NCI-H446 (cell line): ENCODE results near the gene PCDHGB7.
"Not testable (repeated sequence)": the region's sequence is repeated elsewhere in the genome, so short reads cannot be mapped to it uniquely, and the experiment has no call there.

Experiments used
- DNase-seq, 2 experiments: peaks; one replicate each; lab custom pipeline; 2025; lab: John Stamatoyannopoulos, UW

PCDHGB7 gene

GRCh38 chr5:141417494-141418172, at the start of gene PCDHGB7:
Gene PCDHGB7, plus strand, starts transcription at chr5:141417677. Its CDS starts 183 bp downstream, at chr5:141417860.
- peak in 1 of 2 experiments; percentile 16 for DNase-seq

DNA sequence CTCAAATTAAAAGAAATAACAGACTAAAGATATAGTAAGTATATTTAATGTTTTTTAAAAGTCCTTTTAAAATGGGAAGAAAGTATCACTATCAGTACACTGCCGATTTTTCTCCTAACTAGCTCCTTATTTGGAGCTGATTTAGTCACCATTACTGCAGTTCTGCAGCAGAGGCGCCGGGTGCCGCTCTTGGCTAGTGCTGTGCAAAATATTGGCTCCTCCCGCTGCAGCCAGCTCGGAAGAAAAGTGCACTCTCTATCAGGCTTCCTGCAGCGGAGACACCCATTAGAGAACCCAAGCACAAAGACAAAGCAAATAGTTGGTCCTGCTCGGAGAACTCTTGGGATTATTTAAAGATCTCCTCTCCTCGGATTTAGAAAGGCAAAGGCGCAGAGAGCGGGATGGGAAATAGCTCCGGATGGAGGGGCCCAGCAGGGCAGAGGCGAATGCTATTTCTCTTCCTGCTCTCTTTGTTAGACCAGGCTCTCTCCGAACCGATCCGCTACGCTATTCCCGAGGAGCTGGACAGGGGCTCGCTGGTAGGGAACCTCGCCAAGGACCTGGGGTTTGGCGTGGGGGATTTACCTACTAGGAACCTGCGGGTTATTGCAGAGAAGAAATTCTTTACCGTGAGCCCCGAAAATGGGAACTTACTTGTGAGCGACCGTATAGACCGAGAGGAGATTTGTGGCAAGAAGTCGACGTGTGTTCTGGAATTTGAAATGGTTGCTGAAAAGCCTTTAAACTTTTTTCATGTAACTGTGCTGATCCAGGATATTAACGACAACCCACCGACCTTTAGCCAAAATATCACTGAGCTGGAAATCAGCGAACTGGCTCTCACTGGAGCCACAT, 47.3 kb upstream of the PCDHGB7 start, which contains the start of gene PCDHGB3:
PCDHGB3 (plus strand) TSS at position 249 of the 855 bp plus-strand sequence; CDS start at position 402, 153 bp downstream.
- DNase-seq: no peak

DNA sequence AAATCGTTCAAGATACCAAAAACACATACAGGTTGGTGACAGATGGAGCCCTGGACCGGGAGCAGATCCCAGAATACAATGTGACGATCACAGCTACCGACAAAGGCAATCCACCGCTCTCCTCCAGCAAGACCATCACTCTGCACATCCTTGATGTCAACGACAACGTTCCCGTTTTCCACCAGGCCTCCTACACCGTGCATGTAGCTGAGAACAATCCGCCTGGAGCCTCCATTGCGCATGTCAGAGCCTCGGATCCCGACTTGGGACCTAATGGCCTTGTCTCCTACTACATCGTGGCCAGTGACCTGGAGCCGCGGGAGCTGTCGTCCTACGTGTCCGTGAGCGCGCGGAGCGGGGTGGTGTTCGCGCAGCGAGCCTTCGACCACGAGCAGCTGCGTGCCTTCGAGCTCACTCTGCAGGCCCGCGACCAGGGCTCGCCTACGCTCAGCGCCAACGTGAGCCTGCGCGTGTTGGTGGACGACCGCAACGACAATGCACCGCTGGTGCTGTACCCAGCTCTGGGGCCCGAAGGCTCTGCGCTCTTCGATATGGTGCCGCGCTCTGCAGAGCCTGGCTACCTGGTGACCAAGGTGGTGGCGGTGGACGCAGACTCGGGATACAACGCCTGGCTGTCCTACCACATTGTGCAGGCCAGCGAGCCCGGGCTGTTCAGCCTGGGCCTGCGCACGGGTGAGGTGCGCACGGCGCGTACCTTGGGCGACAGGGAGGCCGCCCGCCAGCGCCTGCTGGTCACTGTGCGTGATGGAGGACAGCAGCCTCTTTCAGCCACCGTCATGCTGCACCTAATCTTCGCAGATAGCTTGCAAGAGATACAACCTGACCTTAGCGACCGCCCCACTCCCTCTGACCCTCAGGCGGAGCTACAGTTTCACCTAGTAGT, 45.7 kb upstream of the PCDHGB7 start:
- DNase-seq: no peak

GRCh38 chr5:141373673-141374317, 43.7 kb upstream of the PCDHGB7 start, which contains the start of gene PCDHGA6:
Gene PCDHGA6, plus strand, starts transcription at chr5:141373891. Its CDS starts 193 bp downstream, at chr5:141374084.
- no peak for DNase-seq

- DNase-seq: no peak
These were observed 42.9 kb upstream of the PCDHGB7 start for GRCh38 chr5:141374627-141375026.

DNA sequence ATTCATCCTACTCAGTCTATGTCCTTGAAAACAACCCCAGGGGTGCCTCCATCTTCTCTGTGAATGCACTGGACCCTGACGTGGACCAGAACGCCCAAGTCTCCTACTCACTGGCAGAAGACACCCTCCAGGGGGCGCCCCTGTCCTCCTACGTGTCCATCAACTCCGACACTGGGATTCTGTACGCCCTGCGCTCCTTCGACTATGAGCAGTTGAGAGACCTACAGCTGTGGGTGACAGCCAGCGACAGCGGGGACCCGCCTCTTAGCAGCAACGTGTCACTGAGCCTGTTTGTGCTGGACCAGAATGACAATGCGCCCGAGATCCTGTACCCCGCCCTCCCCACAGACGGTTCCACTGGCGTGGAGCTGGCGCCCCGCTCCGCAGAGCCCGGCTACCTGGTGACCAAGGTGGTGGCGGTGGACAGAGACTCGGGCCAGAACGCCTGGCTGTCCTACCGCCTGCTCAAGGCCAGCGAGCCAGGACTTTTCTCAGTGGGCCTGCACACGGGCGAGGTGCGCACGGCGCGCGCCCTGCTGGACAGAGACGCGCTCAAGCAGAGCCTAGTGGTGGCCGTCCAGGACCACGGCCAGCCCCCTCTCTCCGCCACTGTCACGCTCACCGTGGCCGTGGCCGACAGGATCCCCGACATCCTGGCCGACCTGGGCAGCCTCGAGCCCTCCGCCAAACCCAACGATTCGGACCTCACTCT, 41.9 kb upstream of the PCDHGB7 start:
- not testable (repeated sequence) for DNase-seq

GRCh38 chr5:141382469-141383294, 34.8 kb upstream of the PCDHGB7 start, which contains the start of gene PCDHGA7:
Gene PCDHGA7, plus strand, starts transcription at chr5:141382742. Its CDS starts 158 bp downstream, at chr5:141382900.
- DNase-seq: no peak

DNA sequence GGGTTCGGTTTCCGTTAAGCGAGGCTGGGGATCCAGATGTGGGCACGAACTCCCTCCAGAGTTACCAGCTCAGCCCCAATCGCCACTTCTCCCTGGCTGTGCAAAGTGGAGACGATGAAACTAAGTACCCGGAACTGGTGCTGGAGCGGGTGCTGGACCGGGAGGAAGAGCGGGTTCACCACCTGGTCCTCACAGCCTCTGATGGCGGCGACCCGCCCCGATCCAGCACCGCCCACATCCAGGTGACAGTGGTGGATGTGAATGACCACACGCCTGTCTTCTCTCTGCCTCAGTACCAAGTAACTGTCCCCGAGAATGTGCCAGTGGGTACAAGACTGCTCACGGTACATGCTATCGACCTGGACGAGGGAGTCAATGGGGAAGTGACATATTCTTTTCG, 34.1 kb upstream of the PCDHGB7 start:
- no peak for DNase-seq

- no peak for DNase-seq
These were observed 32.8 kb upstream of the PCDHGB7 start for GRCh38 chr5:141384471-141385267.

DNA sequence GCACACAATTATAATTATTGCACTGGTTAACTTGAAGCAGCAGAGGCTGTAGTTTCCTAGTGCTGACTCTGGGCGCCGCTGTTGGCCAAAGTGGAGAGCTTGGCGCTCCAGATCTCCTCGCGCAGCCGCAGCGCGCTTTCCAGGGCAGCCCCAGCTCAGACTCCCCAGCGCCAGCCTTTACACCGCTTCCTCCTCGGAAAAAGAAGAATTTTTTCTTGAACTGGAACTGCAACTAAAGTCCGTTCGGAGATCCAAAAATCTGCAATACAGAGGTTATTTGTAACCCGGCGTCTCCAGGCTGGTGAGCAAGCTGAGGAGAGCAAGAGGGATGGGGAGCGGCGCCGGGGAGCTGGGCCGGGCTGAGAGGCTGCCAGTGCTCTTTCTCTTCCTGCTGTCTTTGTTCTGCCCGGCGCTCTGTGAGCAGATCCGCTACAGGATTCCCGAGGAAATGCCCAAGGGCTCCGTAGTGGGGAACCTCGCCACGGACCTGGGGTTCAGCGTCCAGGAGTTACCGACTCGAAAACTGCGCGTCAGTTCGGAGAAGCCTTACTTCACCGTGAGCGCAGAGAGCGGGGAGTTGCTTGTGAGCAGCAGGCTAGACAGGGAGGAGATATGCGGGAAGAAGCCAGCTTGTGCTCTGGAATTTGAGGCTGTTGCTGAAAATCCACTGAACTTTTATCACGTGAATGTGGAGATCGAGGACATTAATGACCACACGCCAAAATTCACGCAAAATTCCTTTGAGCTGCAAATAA, 29.7 kb upstream of the PCDHGB7 start, which contains the start of gene PCDHGB4:
PCDHGB4 (plus strand) TSS at position 142 of the 755 bp plus-strand sequence; CDS start at position 329, 187 bp downstream.
- not testable (repeated sequence) for DNase-seq

- DNase-seq: no peak
These were observed 28.8 kb upstream of the PCDHGB7 start for GRCh38 chr5:141388661-141389060.

DNA sequence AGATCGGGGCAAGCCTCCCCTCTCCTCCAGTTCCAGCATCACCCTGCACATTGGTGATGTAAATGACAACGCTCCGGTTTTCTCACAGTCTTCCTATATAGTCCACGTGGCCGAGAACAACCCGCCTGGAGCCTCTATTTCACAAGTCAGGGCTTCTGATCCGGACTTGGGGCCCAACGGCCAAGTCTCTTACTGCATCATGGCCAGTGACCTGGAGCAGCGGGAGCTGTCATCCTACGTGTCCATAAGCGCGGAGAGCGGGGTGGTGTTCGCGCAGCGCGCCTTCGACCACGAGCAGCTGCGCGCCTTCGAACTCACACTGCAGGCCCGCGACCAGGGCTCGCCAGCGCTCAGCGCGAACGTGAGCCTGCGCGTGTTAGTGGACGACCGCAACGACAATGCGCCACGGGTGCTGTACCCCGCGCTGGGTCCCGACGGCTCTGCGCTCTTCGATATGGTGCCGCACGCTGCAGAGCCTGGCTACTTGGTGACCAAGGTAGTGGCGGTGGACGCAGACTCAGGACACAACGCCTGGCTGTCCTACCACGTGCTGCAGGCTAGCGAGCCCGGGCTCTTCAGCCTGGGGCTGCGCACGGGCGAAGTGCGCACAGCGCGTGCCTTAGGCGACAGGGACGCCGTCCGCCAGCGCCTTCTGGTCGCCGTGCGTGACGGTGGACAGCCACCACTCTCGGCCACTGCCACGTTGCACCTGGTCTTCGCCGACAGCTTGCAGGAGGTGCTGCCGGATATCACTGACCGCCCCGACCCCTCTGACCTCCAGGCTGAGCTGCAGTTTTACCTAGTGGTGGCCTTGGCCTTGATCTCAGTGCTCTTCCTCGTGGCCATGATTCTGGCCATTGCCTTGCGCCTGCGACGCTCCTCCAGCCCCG, 28.1 kb upstream of the PCDHGB7 start:
- no peak for DNase-seq

DNA sequence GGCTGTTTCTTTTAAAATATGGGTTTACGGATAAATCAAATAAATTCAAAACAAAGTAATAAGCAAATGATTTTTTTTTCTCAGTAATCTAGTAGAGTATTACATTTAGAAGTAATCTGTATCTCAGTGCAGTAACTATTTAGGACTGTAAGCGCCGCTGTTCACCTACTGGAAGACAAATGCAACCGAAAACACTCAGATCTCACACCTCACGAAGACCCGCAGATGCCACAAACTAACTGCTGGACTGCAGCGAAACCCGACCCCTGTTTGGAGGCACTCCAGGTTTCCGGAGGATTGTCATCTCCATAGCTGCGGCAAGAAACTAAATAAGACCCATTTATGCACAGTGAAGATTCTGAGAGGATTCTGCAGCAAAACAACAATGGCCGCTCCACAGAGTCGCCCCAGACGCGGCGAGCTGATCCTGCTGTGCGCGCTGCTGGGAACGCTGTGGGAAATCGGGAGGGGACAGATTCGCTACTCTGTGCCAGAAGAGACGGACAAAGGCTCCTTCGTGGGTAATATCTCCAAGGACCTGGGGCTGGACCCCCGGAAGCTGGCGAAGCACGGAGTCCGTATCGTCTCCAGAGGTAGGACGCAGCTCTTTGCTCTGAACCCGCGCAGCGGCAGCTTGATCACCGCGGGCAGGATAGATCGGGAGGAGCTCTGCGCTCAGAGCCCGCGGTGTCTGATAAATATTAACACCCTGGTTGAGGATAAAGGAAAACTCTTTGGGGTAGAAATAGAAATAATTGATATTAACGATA, 24.9 kb upstream of the PCDHGB7 start, which contains the start of gene PCDHGA8:
PCDHGA8 (plus strand) TSS at position 205 of the 770 bp plus-strand sequence; CDS start at position 386, 181 bp downstream.
- peak in 1 of 2 experiments; percentile 21 for DNase-seq

DNA sequence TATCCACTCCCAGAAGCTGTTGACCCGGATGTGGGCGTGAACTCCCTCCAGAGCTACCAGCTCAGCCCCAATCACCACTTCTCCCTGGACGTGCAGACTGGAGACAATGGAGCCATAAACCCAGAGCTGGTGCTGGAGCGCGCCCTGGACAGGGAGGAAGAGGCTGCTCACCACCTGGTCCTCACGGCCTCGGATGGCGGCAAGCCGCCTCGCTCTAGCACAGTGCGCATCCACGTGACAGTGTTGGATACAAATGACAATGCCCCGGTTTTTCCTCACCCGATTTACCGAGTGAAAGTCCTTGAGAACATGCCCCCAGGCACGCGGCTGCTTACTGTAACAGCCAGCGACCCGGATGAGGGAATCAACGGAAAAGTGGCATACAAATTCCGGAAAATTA, 24.2 kb upstream of the PCDHGB7 start:
- no peak for DNase-seq

DNA sequence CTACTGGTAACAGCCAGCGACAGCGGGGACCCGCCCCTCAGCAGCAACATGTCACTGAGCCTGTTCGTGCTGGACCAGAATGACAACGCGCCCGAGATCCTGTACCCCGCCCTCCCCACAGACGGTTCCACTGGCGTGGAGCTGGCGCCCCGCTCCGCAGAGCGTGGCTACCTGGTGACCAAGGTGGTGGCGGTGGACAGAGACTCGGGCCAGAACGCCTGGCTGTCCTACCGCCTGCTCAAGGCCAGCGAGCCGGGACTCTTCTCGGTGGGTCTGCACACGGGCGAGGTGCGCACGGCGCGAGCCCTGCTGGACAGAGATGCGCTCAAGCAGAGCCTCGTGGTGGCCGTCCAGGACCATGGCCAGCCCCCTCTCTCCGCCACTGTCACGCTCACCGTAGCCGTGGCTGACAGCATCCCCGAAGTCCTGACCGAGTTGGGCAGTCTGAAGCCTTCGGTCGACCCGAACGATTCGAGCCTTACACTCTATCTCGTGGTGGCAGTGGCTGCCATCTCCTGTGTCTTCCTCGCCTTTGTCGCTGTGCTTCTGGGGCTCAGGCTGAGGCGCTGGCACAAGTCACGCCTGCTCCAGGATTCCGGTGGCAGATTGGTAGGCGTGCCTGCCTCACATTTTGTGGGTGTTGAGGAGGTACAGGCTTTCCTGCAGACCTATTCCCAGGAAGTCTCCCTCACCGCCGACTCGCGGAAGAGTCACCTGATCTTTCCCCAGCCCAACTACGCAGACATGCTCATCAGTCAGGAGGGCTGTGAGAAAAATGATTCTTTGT, 22.9 kb upstream of the PCDHGB7 start:
- DNase-seq: not testable (repeated sequence)
